ENCODE measurements around the gene RASA3.

Gene RASA3

DNA sequence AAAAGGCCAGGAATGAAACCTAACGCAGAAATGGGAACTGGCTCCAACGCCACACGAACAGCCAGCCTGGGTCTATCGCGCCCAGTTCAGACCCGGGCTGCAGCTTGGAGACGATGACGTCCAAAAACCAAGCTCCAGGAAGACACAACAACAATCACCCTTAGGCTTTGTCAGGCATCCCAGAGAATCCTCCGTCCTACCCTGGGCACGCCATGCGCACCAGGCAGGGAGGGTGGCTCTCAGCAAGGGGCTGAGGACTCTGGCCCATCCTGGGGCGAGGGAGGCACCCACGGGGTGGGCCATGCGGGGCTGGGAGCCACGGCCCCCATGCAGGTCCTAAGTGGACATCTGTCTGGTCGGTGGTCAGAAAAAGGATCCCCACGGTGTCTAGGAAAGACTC is 9.0 kb downstream of the RASA3 start:
- no peak overlapping the region for H3K4me3 ChIP-seq (ENCODE audit: low read depth, low read length)
- TF ChIP-seq CTCF (IDR thresholded peaks at IDR 0.05; ENCODE audit: low read depth, low read length): no peak

- TF ChIP-seq CTCF (IDR thresholded peaks at IDR 0.05; ENCODE audit: low read depth, low read length): no peak
- H3K4me3 ChIP-seq (ENCODE audit: low read depth, low read length): no peak overlapping the region
Observed at GRCh38 chr13:114122591-114123211, 9.7 kb downstream of the RASA3 start.

- no peak overlapping the region for H3K4me3 ChIP-seq (ENCODE audit: low read depth, low read length)
- TF ChIP-seq CTCF (IDR thresholded peaks at IDR 0.05; ENCODE audit: low read depth, low read length): no peak
Observed at GRCh38 chr13:114122127-114122511, 10.3 kb downstream of the RASA3 start.

GRCh38 chr13:114121496-114122126 is 10.8 kb downstream of the RASA3 start:
- no peak for TF ChIP-seq CTCF (IDR thresholded peaks at IDR 0.05; ENCODE audit: low read depth, low read length)
- H3K4me3 ChIP-seq (ENCODE audit: low read depth, low read length): no peak overlapping the region

DNA sequence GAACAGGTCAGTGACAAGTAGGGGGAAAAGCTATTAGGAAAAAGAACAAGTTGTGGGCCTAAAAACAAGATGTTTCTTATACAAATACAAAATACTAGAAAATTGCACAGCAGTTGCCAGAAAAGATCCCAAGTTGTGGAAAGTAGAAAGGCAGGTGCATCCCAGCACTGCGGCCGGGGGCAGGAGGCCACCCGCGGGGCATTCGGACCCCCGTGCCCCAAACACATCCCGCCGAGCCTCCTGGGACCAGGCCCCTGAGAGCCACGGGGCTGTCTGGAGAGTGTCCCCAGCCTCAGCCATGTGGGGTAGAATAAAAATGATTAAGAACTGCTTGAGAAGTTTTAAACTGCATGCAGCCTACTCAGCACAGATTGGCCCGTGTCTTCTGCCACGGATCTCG is 11.4 kb downstream of the RASA3 start:
- no peak for TF ChIP-seq CTCF (IDR thresholded peaks at IDR 0.05; ENCODE audit: low read depth, low read length)
- no peak overlapping the region for H3K4me3 ChIP-seq (ENCODE audit: low read depth, low read length)

GRCh38 chr13:114120591-114121011 is 11.8 kb downstream of the RASA3 start:
- H3K4me3 ChIP-seq (ENCODE audit: low read depth, low read length): no peak overlapping the region
- TF ChIP-seq CTCF (IDR thresholded peaks at IDR 0.05; ENCODE audit: low read depth, low read length): no peak

DNA sequence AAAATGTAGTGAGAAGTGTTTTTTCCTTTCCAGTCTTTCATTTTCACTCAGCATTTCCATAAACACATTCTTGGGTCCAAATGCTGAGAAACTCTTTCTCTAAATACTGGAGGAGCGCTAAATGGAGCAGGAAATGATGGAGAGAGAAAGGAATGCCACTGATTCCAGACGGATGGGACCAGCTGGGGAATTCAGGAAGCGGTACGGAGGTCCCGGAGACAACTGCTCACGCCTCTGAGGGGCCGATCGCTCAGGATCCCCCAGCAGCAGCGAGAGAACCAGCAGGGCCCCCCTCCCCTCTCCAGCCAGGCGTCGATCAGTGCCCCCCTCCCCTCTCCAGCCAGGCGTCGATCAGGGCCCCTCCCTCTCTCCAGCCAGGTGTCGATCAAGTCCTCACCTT is 13.2 kb downstream of the RASA3 start:
- H3K4me3 ChIP-seq (ENCODE audit: low read depth, low read length): peak overlapping the region; percentile 22; the same call in 1 of the 2 replicates
- no peak for TF ChIP-seq CTCF (IDR thresholded peaks at IDR 0.05; ENCODE audit: low read depth, low read length)
